Neuronal stem cell (in vitro differentiated cells): ENCODE measurements around the gene CEP112.

Experiments
- DNase-seq: peaks from one replicate; pipeline ENCODE4 v3.0.0-alpha.2; 2013; ENCODE audit warnings: low spot score
- H2AFZ ChIP-seq: one replicate; pipeline ENCODE4 v1.6.1; 2013; ENCODE audit warnings: mild to moderate bottlenecking, low read length, inconsistent platforms
- H2AK5ac ChIP-seq: 2 replicates; pipeline ENCODE4 v1.6.1; 2013; ENCODE audit warnings: low read depth, mild to moderate bottlenecking, inconsistent platforms, low read length, moderate library complexity, mixed read lengths
- H2BK120ac ChIP-seq: 2 replicates; pipeline ENCODE4 v1.6.1; 2013; ENCODE audit warnings: low read depth, mild to moderate bottlenecking, inconsistent platforms, low read length, moderate library complexity, mixed read lengths
- H2BK12ac ChIP-seq: one replicate; pipeline ENCODE4 v1.6.1; 2013; ENCODE audit warnings: low read length, inconsistent platforms
- H2BK15ac ChIP-seq: 2 replicates; pipeline ENCODE4 v1.6.1; 2013; ENCODE audit warnings: mild to moderate bottlenecking, low read length, inconsistent platforms, mixed read lengths
- H2BK5ac ChIP-seq: one replicate; pipeline ENCODE4 v1.6.1; 2013; ENCODE audit warnings: inconsistent platforms, mild to moderate bottlenecking, low read length, moderate library complexity
- H3K14ac ChIP-seq: one replicate; pipeline ENCODE4 v1.6.1; 2013; ENCODE audit warnings: low read length, inconsistent platforms
- H3K18ac ChIP-seq: 2 replicates; pipeline ENCODE4 v1.6.1; 2013; ENCODE audit warnings: low read length, inconsistent platforms
- H3K23ac ChIP-seq: 2 replicates; pipeline ENCODE4 v1.6.1; 2013; ENCODE audit warnings: low read depth, mild to moderate bottlenecking, mixed read lengths, low read length, inconsistent platforms; ENCODE audit not compliant: poor library complexity
- H3K27ac ChIP-seq: replicated peaks from 3 replicates; pipeline ENCODE4 v1.5.1; 2013; ENCODE audit warnings: low read length, inconsistent platforms
- H3K27me3 ChIP-seq, 3 experiments: 2 replicates each; pipeline ENCODE4 v1.6.1; 2013; ENCODE audit warnings: low read length in 3 of 3, mild to moderate bottlenecking in 2 of 3, inconsistent platforms in 1 of 3, low read depth in 1 of 3, mixed read lengths in 1 of 3, moderate library complexity in 1 of 3; ENCODE audit not compliant: control insufficient read depth in 3 of 3, insufficient read depth in 3 of 3
- H3K36me3 ChIP-seq, 2 donors: replicated peaks in 1 of 2; 2 replicates each; pipeline ENCODE4 v1.6.1; 2013; ENCODE audit warnings: low read length in 2 of 2; ENCODE audit not compliant: control insufficient read depth in 2 of 2, insufficient read depth in 2 of 2
- H3K4ac ChIP-seq: 2 replicates; pipeline ENCODE4 v1.6.1; 2013; ENCODE audit warnings: inconsistent platforms, mild to moderate bottlenecking, low read length, moderate library complexity
- H3K4me1 ChIP-seq, 2 donors: 1 replicate in 1 of 2; 2 replicates in 1 of 2; pipeline ENCODE4 v1.6.1; 2013; ENCODE audit warnings: low read length in 2 of 2, low read depth in 1 of 2; ENCODE audit not compliant: control insufficient read depth in 2 of 2, insufficient read depth in 1 of 2
- H3K4me2 ChIP-seq: one replicate; pipeline ENCODE4 v1.6.1; 2013; ENCODE audit warnings: mild to moderate bottlenecking, low read length, inconsistent platforms; ENCODE audit not compliant: insufficient read depth, poor library complexity, severe bottlenecking
- H3K4me3 ChIP-seq, 2 donors: 2 replicates each; pipeline ENCODE4 v1.5.1; 2013; ENCODE audit warnings: low read length in 2 of 2, mild to moderate bottlenecking in 2 of 2, inconsistent platforms in 1 of 2, moderate library complexity in 1 of 2
- H3K79me1 ChIP-seq: one replicate; pipeline ENCODE4 v1.6.1; 2013; ENCODE audit warnings: low read depth, mild to moderate bottlenecking, inconsistent platforms, low read length, moderate library complexity
- H3K9ac ChIP-seq: one replicate; pipeline ENCODE4 v1.6.1; 2013; ENCODE audit warnings: mild to moderate bottlenecking, low read depth, low read length, inconsistent platforms; ENCODE audit not compliant: poor library complexity
- H3K9me3 ChIP-seq, 2 donors: replicated peaks in 1 of 2; 2 replicates each; pipeline versions ENCODE3 to v1.6.1; 2013; ENCODE audit warnings: low read length in 2 of 2, mild to moderate bottlenecking in 2 of 2, inconsistent platforms in 1 of 2, low read depth in 1 of 2, mixed read lengths in 1 of 2, moderate library complexity in 1 of 2; ENCODE audit not compliant: control insufficient read depth in 2 of 2, insufficient read depth in 1 of 2
- H4K8ac ChIP-seq: one replicate; pipeline ENCODE4 v1.6.1; 2013; ENCODE audit warnings: low read depth, mild to moderate bottlenecking, inconsistent platforms, low read length, moderate library complexity
- H4K91ac ChIP-seq: one replicate; pipeline ENCODE4 v1.6.1; 2013; ENCODE audit warnings: low read length, low read depth, mild to moderate bottlenecking, inconsistent platforms; ENCODE audit not compliant: poor library complexity
- WGBS, 2 donors: extraction: QIAGEN DNeasy Blood & Tissue Kit; methylation state at CpG; one replicate each; pipeline ENCODE4 v1.1.7; 2013; ENCODE audit warnings: missing lambda C conversion rate in 2 of 2, mixed read lengths in 1 of 2; ENCODE audit not compliant: insufficient read length in 2 of 2, insufficient replicate concordance in 1 of 2; ENCODE audit errors: extremely low coverage in 2 of 2; 5-methylcytosine and 5-hydroxymethylcytosine counted together

CEP112 gene

DNA sequence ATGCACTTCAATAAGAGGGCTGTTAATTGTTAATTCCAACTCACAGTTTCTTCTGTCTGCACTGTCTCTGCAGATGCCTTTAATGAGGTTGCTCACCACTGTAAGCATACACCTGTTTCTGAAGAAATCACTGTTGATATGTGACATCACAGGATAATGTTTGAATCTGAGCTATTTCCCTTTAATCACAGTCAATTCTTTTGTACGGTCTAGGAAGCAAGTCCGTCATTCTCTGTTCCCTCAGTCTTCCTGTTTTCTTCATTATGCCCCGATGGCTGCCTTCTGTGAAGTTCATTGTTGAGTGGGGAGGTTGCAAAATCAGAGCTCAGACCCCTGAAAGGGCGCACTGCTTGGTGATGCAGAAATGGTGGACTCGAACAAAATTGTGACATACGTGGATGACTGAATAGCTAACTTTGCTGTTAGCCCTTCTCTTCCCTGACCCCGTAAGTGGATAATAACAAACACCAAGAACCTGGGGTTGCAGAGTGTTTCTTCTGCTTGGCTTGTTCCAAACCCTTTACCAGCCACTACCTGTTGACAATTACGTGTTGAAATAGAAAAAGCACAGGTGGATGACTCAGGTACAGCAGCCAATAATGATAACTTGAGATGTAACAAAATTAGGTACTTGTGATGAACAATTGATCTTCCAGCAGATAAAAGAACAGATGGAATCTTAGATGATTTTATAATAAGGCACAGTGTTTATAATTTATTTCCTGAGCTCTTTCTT is 558.6 kb downstream of the CEP112 start:
- Histone ChIP-seq H3K9me3 (no peaks in the 10 kb centered on the region), H2AFZ (no peak overlapping the region), H3K27ac (no peak overlapping the region), H2BK15ac (no peak overlapping the region), H3K9ac (no peak overlapping the region), H3K79me1 (no peaks in the 10 kb centered on the region), H2BK5ac (no peak overlapping the region), H3K23ac (no peak overlapping the region), H3K4me3 (no peak overlapping the region), H2AK5ac (no peak overlapping the region), H3K4me1 (peaks cover 0 to 4% of the 10 kb centered on the region in 2 donors), H3K36me3 (no peaks in the 10 kb centered on the region), H4K8ac (no peak overlapping the region), H2BK120ac (no peak overlapping the region), H2BK12ac (no peak overlapping the region), H4K91ac (no peak overlapping the region), H3K4me2 (no peak overlapping the region), H3K27me3 (no peaks in the 10 kb centered on the region), H3K18ac (no peak overlapping the region), H3K14ac (no peak overlapping the region), H3K4ac (no peak overlapping the region)
- DNase-seq, result no peak
- no CpG with 5 or more reads among the region's 8 CpGs for WGBS, 2 donors

DNA sequence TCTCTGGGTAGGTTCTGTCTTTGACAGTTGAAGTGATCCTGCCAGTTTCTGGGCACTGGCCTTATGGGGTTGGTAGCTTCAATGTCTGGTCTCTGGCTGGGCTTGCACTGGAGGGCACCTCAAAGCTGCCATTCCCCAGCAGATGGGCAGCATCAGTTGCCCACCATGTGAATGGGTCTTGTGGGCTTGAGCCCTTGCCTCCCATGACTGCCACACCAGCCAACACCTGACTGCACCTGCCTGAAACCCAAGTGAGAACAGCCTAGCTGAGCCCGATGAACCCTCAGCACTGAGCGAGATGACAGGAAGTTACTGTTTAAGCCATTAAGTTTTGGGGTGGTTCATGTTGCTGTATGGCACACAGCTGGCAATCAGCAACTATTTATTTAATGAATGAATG is 561.4 kb downstream of the CEP112 start:
- H2AK5ac ChIP-seq, result no peak overlapping the region
- no peak overlapping the region for H2BK12ac ChIP-seq
- no peak overlapping the region for H3K23ac ChIP-seq
- H3K4me2 ChIP-seq, result no peak overlapping the region
- H2BK120ac ChIP-seq, result no peak overlapping the region
- H3K27me3 ChIP-seq, result no peaks in the 10 kb centered on the region
- H3K14ac ChIP-seq, result no peak overlapping the region
- H3K9ac ChIP-seq, result no peak overlapping the region
- H3K4me3 ChIP-seq, result no peak overlapping the region
- H2AFZ ChIP-seq, result no peak overlapping the region
- H2BK5ac ChIP-seq, result no peak overlapping the region
- H3K18ac ChIP-seq, result peak overlapping the region; percentile 17
- WGBS, 2 donors, result no CpG with 5 or more reads among the region's 2 CpGs
- no peak overlapping the region for H4K91ac ChIP-seq
- H3K4me1 ChIP-seq, result no peaks in the 10 kb centered on the region
- H3K79me1 ChIP-seq, result no peaks in the 10 kb centered on the region
- H4K8ac ChIP-seq, result no peak overlapping the region
- H2BK15ac ChIP-seq, result no peak overlapping the region
- H3K27ac ChIP-seq, result no peak overlapping the region
- DNase-seq, result no peak
- H3K4ac ChIP-seq, result no peak overlapping the region
- H3K36me3 ChIP-seq, result no peaks in the 10 kb centered on the region
- H3K9me3 ChIP-seq, result no peaks in the 10 kb centered on the region

DNA sequence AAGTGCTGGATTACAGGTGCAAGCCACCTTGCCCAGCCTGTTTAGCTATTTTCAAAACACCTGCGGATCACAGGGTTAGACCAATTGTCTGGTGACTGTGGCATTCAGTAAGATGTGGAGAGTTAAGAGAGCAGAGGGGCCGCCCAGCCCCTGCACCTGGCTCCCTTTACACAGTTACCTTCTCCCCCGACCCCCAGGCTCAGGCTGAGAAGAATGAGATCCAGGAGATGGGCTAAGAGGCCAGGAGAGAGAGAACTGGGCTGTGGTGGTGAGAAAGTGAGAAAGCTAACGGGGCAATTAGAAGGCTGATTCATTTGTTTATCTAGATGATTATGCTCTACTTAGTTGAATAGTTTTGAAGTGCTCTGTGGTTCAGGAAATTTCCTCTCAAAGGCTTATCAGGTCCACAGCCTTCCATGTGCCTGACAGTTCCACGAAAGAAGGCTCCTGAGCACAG is 562.7 kb downstream of the CEP112 start:
- H2BK120ac ChIP-seq, result no peak overlapping the region
- no peak overlapping the region for H3K4me2 ChIP-seq
- no peaks in the 10 kb centered on the region for H3K36me3 ChIP-seq
- no peak overlapping the region for H2BK15ac ChIP-seq
- no CpG with 5 or more reads among the region's 5 CpGs for WGBS, 2 donors
- no peak for DNase-seq
- no peak overlapping the region for H3K4me3 ChIP-seq
- no peak overlapping the region for H4K91ac ChIP-seq
- no peaks in the 10 kb centered on the region for H3K9me3 ChIP-seq
- no peak overlapping the region for H4K8ac ChIP-seq
- H3K27me3 ChIP-seq, result no peaks in the 10 kb centered on the region
- no peak overlapping the region for H3K14ac ChIP-seq
- H3K4me1 ChIP-seq, result no peaks in the 10 kb centered on the region
- H3K27ac ChIP-seq, result no peak overlapping the region
- H3K9ac ChIP-seq, result no peak overlapping the region
- H3K4ac ChIP-seq, result no peak overlapping the region
- no peak overlapping the region for H2BK5ac ChIP-seq
- H2AK5ac ChIP-seq, result no peak overlapping the region
- H2BK12ac ChIP-seq, result no peak overlapping the region
- no peak overlapping the region for H3K23ac ChIP-seq
- no peaks in the 10 kb centered on the region for H3K79me1 ChIP-seq
- no peak overlapping the region for H3K18ac ChIP-seq
- no peak overlapping the region for H2AFZ ChIP-seq

DNA sequence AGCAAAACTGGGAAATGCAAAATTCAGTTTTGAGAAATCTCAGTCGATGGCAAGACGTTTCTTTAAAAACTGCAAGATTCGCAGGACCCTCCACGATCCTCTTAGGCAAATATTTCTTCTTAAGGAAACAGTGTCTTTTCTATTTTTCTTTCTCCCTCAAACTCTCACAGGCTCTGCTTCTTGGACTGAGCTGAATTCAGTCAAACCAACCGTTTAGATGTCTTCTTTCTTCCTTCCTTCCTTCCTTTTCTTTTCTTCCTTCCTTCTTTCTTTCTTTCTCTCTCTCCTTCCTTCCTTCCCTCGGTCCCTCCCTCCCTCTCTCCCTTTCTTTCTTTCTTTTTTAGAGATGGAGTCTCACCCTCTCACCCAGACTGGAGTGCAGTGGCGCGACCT is 563.3 kb downstream of the CEP112 start:
- no CpG with 5 or more reads among the region's 8 CpGs for WGBS, 2 donors
- Histone ChIP-seq H3K9me3 (no peaks in the 10 kb centered on the region), H2BK120ac (no peak overlapping the region), H3K4me1 (no peaks in the 10 kb centered on the region), H3K4me3 (no peak overlapping the region), H2BK15ac (no peak overlapping the region), H2BK12ac (no peak overlapping the region), H4K91ac (no peak overlapping the region), H4K8ac (no peak overlapping the region), H3K9ac (no peak overlapping the region), H2AK5ac (no peak overlapping the region), H3K4ac (no peak overlapping the region), H3K4me2 (no peak overlapping the region), H2BK5ac (no peak overlapping the region), H2AFZ (no peak overlapping the region), H3K36me3 (no peaks in the 10 kb centered on the region), H3K79me1 (no peaks in the 10 kb centered on the region), H3K27me3 (no peaks in the 10 kb centered on the region), H3K14ac (no peak overlapping the region), H3K18ac (no peak overlapping the region), H3K27ac (no peak overlapping the region), H3K23ac (no peak overlapping the region)
- no peak for DNase-seq
